Stomach (tissue), 9 donors: ENCODE measurements around the gene TMEM138. TPM values are rescaled to one million over a fixed set of nuclear protein-coding genes. Genes with fewer than 3 reads are reported as not detected.

ENCODE experiments used
- DNase-seq, 2 donors: peaks; one replicate each; pipeline versions ENCODE4 v3.0.0 to v3.0.0-alpha.2; 2013 to 2019
- H3K27ac ChIP-seq, 5 donors: fragments of 200-600 bp in 4 of 5; sonication (generic) in 4 of 5; one replicate each; pipeline ENCODE4 v1.5.1; 2013 to 2019; ENCODE audit warnings: mild to moderate bottlenecking in 1 of 5, moderate library complexity in 1 of 5
- H3K27me3 ChIP-seq, 3 donors: fragments of 200-600 bp; sonication (generic); one replicate each; pipeline ENCODE4 v1.5.1; 2017 to 2019; ENCODE audit warnings: mixed run types in 1 of 3
- H3K36me3 ChIP-seq, 4 donors: fragments of 200-600 bp; sonication (generic); 1 replicate in 3 of 4; 2 replicates in 1 of 4; pipeline ENCODE4 v1.5.1; 2016 to 2019
- H3K4me1 ChIP-seq, 4 donors: fragments of 200-600 bp; sonication (generic); one replicate each; pipeline ENCODE4 v1.5.1; 2016 to 2019
- H3K4me3 ChIP-seq, 4 donors: fragments of 200-600 bp; sonication (generic) in 3 of 4; one replicate each; pipeline ENCODE4 v1.5.1; 2016 to 2019; ENCODE audit warnings: mild to moderate bottlenecking in 1 of 4
- H3K9me3 ChIP-seq, 4 donors: fragments of 200-600 bp; sonication (generic); one replicate each; pipeline ENCODE4 v1.5.1; 2016 to 2019
- CTCF ChIP-seq, 7 experiments: fragments of 450-650 bp in 4 of 7; fragments of 200-600 bp in 3 of 7; sonication (generic) in 3 of 7; IDR thresholded peaks; one replicate each; pipeline ENCODE4 v1.5.1; 2016 to 2019; ENCODE audit warnings: antibody characterized with exemption in 7 of 7, control low read depth in 2 of 7, mild to moderate bottlenecking in 1 of 7
- EP300 ChIP-seq: sonication (generic); formaldehyde crosslinking; IDR thresholded peaks from one replicate; pipeline ENCODE4 v1.6.1; 2017; ENCODE audit warnings: antibody characterized with exemption
- POLR2A ChIP-seq, 4 donors: fragments of 450-650 bp; IDR thresholded peaks; one replicate each; pipeline ENCODE4 v1.6.1; 2016; ENCODE audit warnings: antibody characterized with exemption in 4 of 4, control low read depth in 2 of 4, mild to moderate bottlenecking in 1 of 4, moderate library complexity in 1 of 4
- POLR2AphosphoS5 ChIP-seq, 3 donors: sonication (generic); formaldehyde crosslinking; IDR thresholded peaks; one replicate each; pipeline ENCODE4 v1.6.1; 2016; ENCODE audit warnings: antibody characterized with exemption in 3 of 3
- WGBS, 5 donors: extraction: QIAGEN DNeasy Blood & Tissue Kit in 3 of 5; methylation state at CpG; one replicate each; pipeline versions ENCODE4 v1.1.5 to v1.1.7; 2013 to 2018; 5-methylcytosine and 5-hydroxymethylcytosine counted together
- intact Hi-C: fragments of 100-400 bp; cut with DNase I; formaldehyde crosslinking; loops from one replicate; pipeline ENCODE4 v1.15.1; 2023; ENCODE audit warnings: low total_unique reads
- polyA plus RNA-seq, 3 donors: library from polyadenylated mRNA; stranded (reverse); fragments of 200-250 nt; gene quantifications; one replicate each; pipeline ENCODE4 v1.2.3, GENCODE V29; 2013
- total RNA-seq, 5 donors: library from RNA; depleted of rRNA; stranded (reverse); fragments of >200 nt; gene quantifications; one replicate each; pipeline versions ENCODE4 v1.1.0 to v1.2.3, GENCODE V29; 2014 to 2016
- donor health status: healthy with polysubstance abuse.
- donor health status: Bipolar disorder and iron deficiency.
- donor health status: healthy.

The TMEM138 gene
- total and polyA plus RNA-seq, 8 donors = 12.2 to 190 (median 23.4) TPM

GRCh38 chr11:61335355-61335710 is 26.8 kb upstream of the TMEM138 start:
- intact Hi-C loops = no loop called here
- no peak for DNase-seq
- Histone ChIP-seq H3K9me3 (no peaks in the 10 kb centered on the region), H3K36me3 (peaks cover 0 to 24% (median 22%) of the 10 kb centered on the region in 4 donors), H3K4me3 (no peak overlapping the region), H3K27me3 (no peaks in the 10 kb centered on the region), H3K4me1 (peaks cover 25 to 53% (median 48%) of the 10 kb centered on the region in 4 donors), H3K27ac (peak overlapping the region; percentile 21 to 93 (median 74))
- no peak for TF ChIP-seq POLR2A (IDR thresholded peaks at IDR 0.05)
- TF ChIP-seq POLR2AphosphoS5 (IDR thresholded peaks at IDR 0.05) = no peak
- TF ChIP-seq EP300 = no peak
- TF ChIP-seq CTCF (IDR thresholded peaks at IDR 0.05) = no peak
- WGBS, 5 donors = 40 to 70% (median 60%) methylated on average over 1 of the region's 1 CpG

DNA sequence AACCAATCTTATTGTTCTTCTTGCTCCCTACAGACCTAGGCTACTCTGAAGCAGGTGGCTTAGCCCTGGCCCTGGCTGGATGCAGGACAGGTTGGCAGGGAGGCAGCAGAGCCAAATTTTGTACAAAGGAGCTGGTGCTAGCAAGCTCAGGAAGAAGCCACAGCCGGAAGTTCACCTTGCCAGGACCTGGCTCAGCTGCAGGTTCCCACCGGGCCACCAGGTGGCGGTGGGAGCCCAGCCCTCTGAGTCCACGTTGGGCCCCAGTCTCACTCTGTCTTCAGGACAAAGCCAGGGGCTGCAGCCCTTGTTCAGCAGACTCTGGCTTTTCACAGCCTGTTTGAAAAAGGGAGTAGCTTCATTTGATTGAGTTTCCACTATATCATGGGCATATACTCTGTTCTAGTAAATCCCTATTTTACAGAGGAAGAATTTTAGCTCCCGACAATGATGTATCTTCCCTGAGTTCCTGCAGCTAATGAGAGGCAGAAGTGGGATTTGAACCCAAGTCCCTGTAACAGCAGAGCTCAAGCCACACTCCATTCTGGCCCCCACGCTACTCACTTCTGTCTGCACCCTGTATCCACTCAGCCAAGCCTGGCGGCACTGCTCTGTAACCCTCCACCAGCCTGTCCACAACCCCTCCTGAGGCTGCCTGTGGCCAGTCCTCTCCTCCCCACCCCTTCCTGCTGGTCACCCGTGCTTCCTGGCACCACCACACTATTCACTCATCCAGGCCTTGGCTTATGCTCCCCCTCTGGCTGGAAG is 25.8 kb upstream of the TMEM138 start:
- intact Hi-C loops = no loop called here
- Histone ChIP-seq H3K36me3 (peaks cover 0 to 31% (median 26%) of the 10 kb centered on the region in 4 donors), H3K4me1 (peaks cover 17 to 44% (median 38%) of the 10 kb centered on the region in 4 donors), H3K27ac (peak overlapping the region; percentile 54 to 93 (median 75)), H3K27me3 (no peaks in the 10 kb centered on the region), H3K9me3 (no peaks in the 10 kb centered on the region), H3K4me3 (no peak overlapping the region)
- 30 to 63% (median 31%) methylated on average over 4 to 8 of the region's 8 CpGs for WGBS, 5 donors
- TF ChIP-seq POLR2A (IDR thresholded peaks at IDR 0.05) = no peak
- no peak for TF ChIP-seq EP300
- peak in 2 of 3 donors; percentile 7 to 70 for TF ChIP-seq POLR2AphosphoS5 (IDR thresholded peaks at IDR 0.05)
- peak in 6 of 7 experiments; percentile 74 to 98 (median 95) for TF ChIP-seq CTCF (IDR thresholded peaks at IDR 0.05)
- DNase-seq = peak; percentile 90 to 95

- intact Hi-C loops = no loop called here
These were observed 24.3 kb upstream of the TMEM138 start for GRCh38 chr11:61337706-61338470.

More at GRCh38 chr11:61337706-61338470, 24.3 kb upstream of the TMEM138 start:
- no peak overlapping the region for H3K4me3 ChIP-seq
- WGBS, 5 donors = 94 to 97% (median 96%) methylated on average over 15 of the region's 15 CpGs
- H3K9me3 ChIP-seq = no peaks in the 10 kb centered on the region
- DNase-seq = no peak
- H3K27me3 ChIP-seq = no peaks in the 10 kb centered on the region
- H3K27ac ChIP-seq = no peak overlapping the region
- TF ChIP-seq POLR2AphosphoS5 (IDR thresholded peaks at IDR 0.05) (no peak), EP300 (no peak), POLR2A (IDR thresholded peaks at IDR 0.05) (no peak), CTCF (IDR thresholded peaks at IDR 0.05) (no peak)
- peaks cover 0 to 45% (median 41%) of the 10 kb centered on the region in 4 donors for H3K36me3 ChIP-seq
- H3K4me1 ChIP-seq = peaks cover 10 to 33% (median 28%) of the 10 kb centered on the region in 4 donors
